ENCODE data around the gene TMEM132C. TPM values are rescaled to one million over a fixed set of nuclear protein-coding genes. Genes with fewer than 3 reads are reported as not detected.

Gene TMEM132C
- total and polyA plus RNA-seq, 2 of the 8 experiments (the other 6 are each of a cell fraction or from before 2014, with no cell fraction given), result 0.23 to 0.76 TPM

DNA sequence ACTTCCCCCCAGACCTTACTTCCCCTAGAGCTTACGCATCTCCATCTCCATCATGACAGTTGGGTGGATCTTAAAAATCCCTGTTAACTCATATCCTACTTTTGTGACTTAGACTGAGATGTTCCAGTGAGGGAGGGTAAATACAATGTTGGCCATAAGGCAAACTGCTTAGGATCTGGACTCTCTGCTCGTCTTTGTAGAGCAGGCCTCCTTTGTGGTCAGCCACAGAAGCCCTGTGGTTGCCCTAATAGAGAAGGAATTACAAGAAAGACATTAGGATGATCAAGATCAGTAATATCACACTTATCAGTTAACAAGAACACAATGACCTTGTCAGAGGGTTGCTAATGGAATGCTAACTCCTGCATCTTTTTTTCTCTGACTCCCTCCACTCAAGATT is 52.0 kb downstream of the TMEM132C start:
- Histone ChIP-seq H3K27ac (ENCODE audit: low read depth, low read length) (no peak overlapping the region), H3K4ac (replicated peaks; ENCODE audit: insufficient read length, low read depth, low read length) (no peak overlapping the region), H3K9ac (replicated peaks in 1 of 4; ENCODE audit: extremely low read depth in 1 of 4, low read depth in 3 of 4, low read length in 3 of 4) (no peak overlapping the region), H4K8ac (ENCODE audit: extremely low read depth, insufficient read depth, low read length) (no peak overlapping the region), H3K56ac (replicated peaks; ENCODE audit: insufficient read length, low read depth, low read length) (no peak overlapping the region), H3K79me2 (ENCODE audit: control insufficient read depth in 1 of 2, insufficient read depth in 2 of 2, low read length in 2 of 2) (no peaks in the 10 kb centered on the region), H2BK15ac (ENCODE audit: low read length) (no peak overlapping the region), H2AK5ac (ENCODE audit: low read depth, low read length) (no peak overlapping the region), H3K27me3 (replicated peaks in 1 of 4; ENCODE audit: control insufficient read depth in 3 of 4, extremely low read depth in 1 of 4, insufficient read depth in 3 of 4, low read length in 3 of 4) (peaks cover 0 to 2% (median 0%) of the 10 kb centered on the region in 4 experiments; a peak in 1 of 7 replicates), H2BK20ac (ENCODE audit: low read length) (no peak overlapping the region), H2BK12ac (ENCODE audit: low read depth, low read length) (no peak overlapping the region), H3K18ac (ENCODE audit: extremely low read depth, low read length) (no peak overlapping the region), H3K79me1 (ENCODE audit: low read depth, low read length) (no peaks in the 10 kb centered on the region), H3K4me1 (replicated peaks in 1 of 4; ENCODE audit: control insufficient read depth in 3 of 4, insufficient read depth in 4 of 4, low read length in 3 of 4) (no peaks in the 10 kb centered on the region; a peak in 2 of 7 replicates), H2BK120ac (replicated peaks; ENCODE audit: low read depth, low read length) (no peak overlapping the region), H4K5ac (ENCODE audit: insufficient read length, low read depth, low read length) (no peak overlapping the region), H2BK5ac (ENCODE audit: low read depth, low read length) (no peak overlapping the region), H3K4me3 (ENCODE audit: extremely low read depth in 1 of 4, insufficient read depth in 2 of 4, low read depth in 3 of 4, low read length in 4 of 4) (no peak overlapping the region), H3K4me2 (ENCODE audit: insufficient read depth in 1 of 2, low read depth in 2 of 2, low read length in 2 of 2) (no peak overlapping the region), H3K14ac (ENCODE audit: insufficient read length) (no peak overlapping the region), H3K23me2 (ENCODE audit: low read depth, low read length) (no peaks in the 10 kb centered on the region), H4K91ac (replicated peaks; ENCODE audit: insufficient read length, low read length) (no peak overlapping the region), H2AFZ (ENCODE audit: low read length) (no peak overlapping the region), H3K36me3 (ENCODE audit: control insufficient read depth in 2 of 4, insufficient read depth in 4 of 4, low read length in 3 of 4) (no peaks in the 10 kb centered on the region), H4K20me1 (replicated peaks in 1 of 2; ENCODE audit: control insufficient read depth in 1 of 2, insufficient read depth in 2 of 2, low read length in 2 of 2) (no peaks in the 10 kb centered on the region), H3K9me3 (ENCODE audit: insufficient read depth in 2 of 2, low read depth in 1 of 2, low read length in 1 of 2) (no peaks in the 10 kb centered on the region), H3K23ac (ENCODE audit: insufficient read length) (no peak overlapping the region)
- TF ChIP-seq TAF7 (optimal IDR thresholded peaks at IDR 0.05; ENCODE audit: borderline replicate concordance, low read depth, low read length) (no peak), PHF8 (conservative IDR thresholded peaks at IDR 0.05; ENCODE audit: low read depth, low read length) (no peak), SP1 (IDR thresholded peaks at IDR 0.05; ENCODE audit: low read depth, low read length) (no peak), MAX (IDR thresholded peaks at IDR 0.05) (no peak)
- ChIA-PET POLR2A (ENCODE audit: partially characterized antibody) (no interaction called here), CTCF (ENCODE audit: partially characterized antibody) (no interaction called here)
- no peak for DNase-seq (ENCODE audit: low read depth in 1 of 2, low spot score in 2 of 2)
- FAIRE-seq, result no peak
- WGBS, 2 experiments (ENCODE audit: extremely low coverage in 1 of 2, insufficient coverage in 1 of 2, insufficient read length in 1 of 2, insufficient replicate concordance in 2 of 2, low coverage in 1 of 2, low lambda C conversion rate in 2 of 2, missing lambda C conversion rate in 1 of 2), result 90% methylated on average over 2 of the region's 2 CpGs; no CpG with 5 or more reads in 1 of the 2 experiments
